ENCODE data around the gene ALCAM.
"Not testable (repeated sequence)": the region's sequence is repeated elsewhere in the genome, so short reads cannot be mapped to it uniquely, and the experiment has no call there.

ALCAM gene

DNA sequence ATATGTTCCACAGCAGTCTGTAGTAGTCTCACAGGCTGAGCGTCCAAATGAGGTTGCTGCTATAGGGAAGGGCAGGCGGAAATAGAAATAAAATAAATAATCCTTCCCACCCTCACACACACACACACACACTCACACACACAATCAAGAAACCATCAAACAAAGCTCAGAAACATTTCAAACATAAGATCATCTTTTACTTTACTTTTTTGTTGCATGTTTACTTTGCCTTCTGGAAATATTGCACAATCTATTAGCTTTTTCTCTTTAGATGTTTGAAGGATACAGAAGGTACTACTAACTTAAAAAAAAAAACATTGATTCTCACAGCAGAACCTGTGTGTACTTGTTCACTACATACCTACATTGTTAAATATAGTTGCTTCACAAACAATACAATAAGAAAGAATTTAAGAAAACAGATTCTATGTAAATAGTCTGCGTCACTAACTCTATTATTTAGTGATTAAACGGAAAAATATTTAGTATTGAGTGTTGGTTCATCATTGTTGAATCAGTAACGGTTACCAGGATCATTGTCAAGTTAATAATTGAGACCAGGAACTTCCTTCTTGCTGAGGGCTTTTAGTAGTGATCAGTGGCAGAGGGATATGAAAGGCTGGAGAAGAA lies 20.5 kb downstream of the ALCAM start:
- Mint-ChIP-seq H3K4me1 (peaks cover 4% of the 10 kb centered on the region), H3K27me3 (ENCODE audit: low read depth, poor library complexity) (no peaks in the 10 kb centered on the region), H3K9me3 (peaks cover 41% of the 10 kb centered on the region), H3K4me3 (no peak overlapping the region), H3K27ac (peak overlapping the region; percentile 43), H3K36me3 (ENCODE audit: low read depth) (peaks cover 42% of the 10 kb centered on the region)
- TF ChIP-seq, protein P1, sequence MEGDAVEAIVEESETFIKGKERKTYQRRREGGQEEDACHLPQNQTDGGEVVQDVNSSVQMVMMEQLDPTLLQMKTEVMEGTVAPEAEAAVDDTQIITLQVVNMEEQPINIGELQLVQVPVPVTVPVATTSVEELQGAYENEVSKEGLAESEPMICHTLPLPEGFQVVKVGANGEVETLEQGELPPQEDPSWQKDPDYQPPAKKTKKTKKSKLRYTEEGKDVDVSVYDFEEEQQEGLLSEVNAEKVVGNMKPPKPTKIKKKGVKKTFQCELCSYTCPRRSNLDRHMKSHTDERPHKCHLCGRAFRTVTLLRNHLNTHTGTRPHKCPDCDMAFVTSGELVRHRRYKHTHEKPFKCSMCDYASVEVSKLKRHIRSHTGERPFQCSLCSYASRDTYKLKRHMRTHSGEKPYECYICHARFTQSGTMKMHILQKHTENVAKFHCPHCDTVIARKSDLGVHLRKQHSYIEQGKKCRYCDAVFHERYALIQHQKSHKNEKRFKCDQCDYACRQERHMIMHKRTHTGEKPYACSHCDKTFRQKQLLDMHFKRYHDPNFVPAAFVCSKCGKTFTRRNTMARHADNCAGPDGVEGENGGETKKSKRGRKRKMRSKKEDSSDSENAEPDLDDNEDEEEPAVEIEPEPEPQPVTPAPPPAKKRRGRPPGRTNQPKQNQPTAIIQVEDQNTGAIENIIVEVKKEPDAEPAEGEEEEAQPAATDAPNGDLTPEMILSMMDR (IDR thresholded peaks at IDR 0.05): no peak
- no peak for DNase-seq

DNA sequence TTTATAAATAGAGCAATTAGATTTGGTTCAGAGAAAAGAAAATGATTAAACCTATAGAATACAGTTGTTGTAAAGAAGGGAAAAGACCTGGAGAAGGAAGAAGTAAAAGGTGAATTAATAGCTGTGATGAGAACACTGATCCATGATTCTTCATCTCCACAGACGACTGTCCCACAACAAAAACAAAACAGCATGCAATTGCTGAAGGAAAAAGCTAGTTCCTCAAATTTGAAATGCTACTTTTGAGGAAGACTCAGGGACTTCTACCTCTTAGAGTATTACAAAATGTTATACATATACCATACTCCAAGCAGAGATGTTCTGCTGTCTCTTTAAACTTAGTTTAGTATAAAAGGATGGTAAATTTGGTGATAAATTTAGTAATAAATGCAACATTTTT lies 21.5 kb downstream of the ALCAM start:
- TF ChIP-seq, protein P1 (IDR thresholded peaks at IDR 0.05): no peak
- Mint-ChIP-seq H3K4me1 (peaks cover 4% of the 10 kb centered on the region), H3K36me3 (ENCODE audit: low read depth) (peaks cover 44% of the 10 kb centered on the region), H3K9me3 (peaks cover 43% of the 10 kb centered on the region), H3K4me3 (no peak overlapping the region), H3K27me3 (ENCODE audit: low read depth, poor library complexity) (no peaks in the 10 kb centered on the region), H3K27ac (no peak overlapping the region)
- DNase-seq: no peak

- H3K27ac Mint-ChIP-seq; H3K4me1 Mint-ChIP-seq; DNase-seq; H3K4me3 Mint-ChIP-seq; H3K27me3 Mint-ChIP-seq (ENCODE audit: low read depth, poor library complexity): not testable (repeated sequence)
- Mint-ChIP-seq H3K36me3 (ENCODE audit: low read depth) (peaks cover 43% of the 10 kb centered on the region), H3K9me3 (peaks cover 44% of the 10 kb centered on the region)
Measured at GRCh38 chr3:105389759-105390158, 23.1 kb downstream of the ALCAM start.

GRCh38 chr3:105392598-105392997 lies 25.9 kb downstream of the ALCAM start:
- DNase-seq; H3K4me3 Mint-ChIP-seq; H3K27me3 Mint-ChIP-seq (ENCODE audit: low read depth, poor library complexity); H3K27ac Mint-ChIP-seq; H3K4me1 Mint-ChIP-seq: not testable (repeated sequence)
- H3K36me3 Mint-ChIP-seq (ENCODE audit: low read depth): peaks cover 48% of the 10 kb centered on the region
- H3K9me3 Mint-ChIP-seq: peaks cover 44% of the 10 kb centered on the region

- Mint-ChIP-seq H3K27ac (no peak overlapping the region), H3K9me3 (peaks cover 38% of the 10 kb centered on the region), H3K4me3 (no peak overlapping the region), H3K36me3 (ENCODE audit: low read depth) (peaks cover 42% of the 10 kb centered on the region), H3K4me1 (peaks cover 5% of the 10 kb centered on the region), H3K27me3 (ENCODE audit: low read depth, poor library complexity) (no peaks in the 10 kb centered on the region)
- TF ChIP-seq, protein P1 (IDR thresholded peaks at IDR 0.05): no peak
- no peak for DNase-seq
Measured at GRCh38 chr3:105394177-105394576, 27.5 kb downstream of the ALCAM start.

DNA sequence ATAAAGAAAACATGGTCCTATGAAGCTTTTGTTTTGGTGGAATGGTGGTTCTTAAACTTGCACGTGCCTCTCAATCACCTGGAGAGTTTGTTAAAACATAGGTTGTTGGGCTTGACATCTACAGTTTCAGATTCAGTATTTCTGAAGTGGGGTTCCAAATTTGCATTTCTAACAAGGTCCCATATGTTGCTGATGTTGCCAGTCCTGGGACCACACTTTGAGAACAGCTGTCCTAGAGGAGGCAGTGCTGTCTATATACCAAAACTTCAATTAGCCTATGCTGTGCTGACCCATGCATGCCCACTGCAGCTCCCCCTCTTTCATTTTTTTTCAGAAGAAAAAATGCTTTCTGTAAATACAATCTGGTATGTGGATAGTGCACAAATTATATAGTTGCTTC lies 31.3 kb downstream of the ALCAM start:
- no peak for DNase-seq
- Mint-ChIP-seq H3K4me3 (no peak overlapping the region), H3K27me3 (ENCODE audit: low read depth, poor library complexity) (no peaks in the 10 kb centered on the region), H3K27ac (no peak overlapping the region), H3K4me1 (peaks cover 5% of the 10 kb centered on the region), H3K9me3 (peaks cover 26% of the 10 kb centered on the region), H3K36me3 (ENCODE audit: low read depth) (peaks cover 40% of the 10 kb centered on the region)
- TF ChIP-seq, protein P1 (IDR thresholded peaks at IDR 0.05): no peak

DNA sequence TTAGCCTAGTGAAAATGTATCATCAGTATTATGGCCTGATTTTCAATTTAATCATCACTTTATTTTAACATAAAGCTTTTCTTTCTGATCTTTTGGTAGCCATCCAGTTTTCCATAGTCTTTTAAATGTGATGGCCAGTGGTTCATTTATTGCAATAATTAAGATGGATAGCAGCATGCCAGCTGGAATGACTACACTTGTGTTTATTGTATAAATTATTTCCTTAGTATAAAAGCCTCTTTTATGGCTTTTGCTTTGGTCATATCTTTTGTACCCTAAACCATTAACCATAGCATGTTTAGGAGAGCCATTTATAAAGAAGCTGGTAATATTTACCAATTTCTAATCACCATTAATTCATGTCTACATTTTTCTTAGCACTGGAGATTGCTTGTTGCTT lies 31.7 kb downstream of the ALCAM start:
- H3K9me3 Mint-ChIP-seq: peaks cover 28% of the 10 kb centered on the region
- H3K27me3 Mint-ChIP-seq (ENCODE audit: low read depth, poor library complexity): no peaks in the 10 kb centered on the region
- H3K4me1 Mint-ChIP-seq: peaks cover 5% of the 10 kb centered on the region
- peaks cover 41% of the 10 kb centered on the region for H3K36me3 Mint-ChIP-seq (ENCODE audit: low read depth)
- H3K4me3 Mint-ChIP-seq: no peak overlapping the region
- TF ChIP-seq, protein P1 (IDR thresholded peaks at IDR 0.05): no peak
- H3K27ac Mint-ChIP-seq: peak overlapping the region; percentile 26
- DNase-seq: no peak
